ACHN (cell line): ENCODE measurements around the gene CCL5.

Source experiments
- DNase-seq: peaks from one replicate; pipeline ENCODE4 v3.0.0-alpha.2; 2015
- in situ Hi-C: cut with HindIII; loops from 2 replicates; pipeline ENCODE4 v1.10.0; 2017; ENCODE audit warnings: low sequenced_read_pairs, low pct_ligation_motif_present, low pct_unique_long_range_greater_than_20kb

The CCL5 gene

GRCh38 chr17:35875072-35875799, 4.9 kb downstream of the CCL5 start:
- in situ Hi-C loops, result no loop called here
- no peak for DNase-seq

- no peak for DNase-seq
- in situ Hi-C loops, result no loop called here
These were observed 7.8 kb downstream of the CCL5 start for GRCh38 chr17:35872196-35872980.

GRCh38 chr17:35870906-35871819, 9.0 kb downstream of the CCL5 start:
- no peak for DNase-seq
- in situ Hi-C loops, result no loop called here

GRCh38 chr17:35868737-35869136, 11.4 kb downstream of the CCL5 start, which contains the start of gene HEATR9:
HEATR9 (minus strand) TSS chr17:35868891; CDS start chr17:35868742, 149 bp downstream.
- no peak for DNase-seq
- in situ Hi-C loops, result no loop called here

- in situ Hi-C loops, result no loop called here
- DNase-seq, result no peak
These were observed 12.6 kb downstream of the CCL5 start for GRCh38 chr17:35867574-35867973.

- DNase-seq, result no peak
These were observed 13.7 kb downstream of the CCL5 start for GRCh38 chr17:35866341-35866950.

GRCh38 chr17:35865412-35866340, 14.5 kb downstream of the CCL5 start:
- DNase-seq, result no peak
- in situ Hi-C loops, result no loop called here

More at GRCh38 chr17:35866341-35866950, 13.7 kb downstream of the CCL5 start:
- in situ Hi-C loops, result no loop called here

GRCh38 chr17:35864853-35865252, 15.3 kb downstream of the CCL5 start:
- in situ Hi-C loops, result no loop called here
- DNase-seq, result no peak

- in situ Hi-C loops, result no loop called here
- DNase-seq, result no peak
These were observed 23.6 kb downstream of the CCL5 start for GRCh38 chr17:35856603-35857002.

GRCh38 chr17:35855965-35856364, 24.2 kb downstream of the CCL5 start:
- in situ Hi-C loops, result no loop called here

GRCh38 chr17:35849469-35850348, 30.5 kb downstream of the CCL5 start:
- in situ Hi-C loops, result no loop called here
- DNase-seq, result peak; percentile 72

More at GRCh38 chr17:35855965-35856364, 24.2 kb downstream of the CCL5 start:
- DNase-seq, result no peak

- in situ Hi-C loops, result no loop called here
- no peak for DNase-seq
These were observed 32.4 kb downstream of the CCL5 start for GRCh38 chr17:35847633-35848373.

GRCh38 chr17:35847006-35847405, 33.2 kb downstream of the CCL5 start:
- in situ Hi-C loops, result no loop called here
- DNase-seq, result no peak

GRCh38 chr17:35846055-35846809, 33.9 kb downstream of the CCL5 start:
- in situ Hi-C loops, result no loop called here
- DNase-seq, result no peak

GRCh38 chr17:35844547-35844946, 35.6 kb downstream of the CCL5 start:
- DNase-seq, result no peak
- in situ Hi-C loops, result no loop called here
